HepG2 (cell line): Measurements from ENCODE around the gene CDCA4. TPM values are rescaled to one million over a fixed set of nuclear protein-coding genes. Genes with fewer than 3 reads are reported as not detected.

ENCODE experiments used
- ATAC-seq: fragments of 200-7000 bp; cut with Tn5 transposase; 3 replicates; pipeline ENCODE4 v1.9.1; 2020; ENCODE audit warnings: mild to moderate bottlenecking, moderate library complexity
- BruUV-seq: library from RNA; stranded (reverse); fragments of 400-500 nt; replicated peaks from 2 replicates; lab custom pipeline; 2021; lab: Mats Ljungman, UMichigan
- CTCF ChIA-PET: fragments of 300-600 bp; formaldehyde crosslinking; extraction: SDS; loops from one replicate; lab custom pipeline; 2021; ENCODE audit warnings: low total read pairs, inconsistent platforms, low intra/inter-chr PET ratio; lab: Yijun Ruan, JAX
- POLR2A ChIA-PET: fragments of 350-600 bp; sonication (Branson Sonifier 250); formaldehyde crosslinking; loops from one replicate; lab custom pipeline; 2020; ENCODE audit warnings: antibody characterized with exemption, inconsistent platforms; lab: Yijun Ruan, JAX
- DNase-seq: peaks from one replicate; pipeline ENCODE4 v3.0.0-alpha.2; 2015; ENCODE audit warnings: low spot score
- FAIRE-seq: peaks from 3 replicates; lab custom pipeline; 2011; peaks lifted over from hg19 to GRCh38; lab: Jason Lieb, UNC
- H2AFZ ChIP-seq: one replicate; pipeline ENCODE4 v1.6.1; 2011; ENCODE audit warnings: low read length, inconsistent platforms
- H3K27ac ChIP-seq: fragments of 300-600 bp; 3 replicates; pipeline ENCODE4 v1.8.0; 2011; ENCODE audit warnings: mixed run types, mild to moderate bottlenecking, mixed read lengths, low read length, inconsistent platforms; ENCODE audit not compliant: insufficient read depth; ENCODE audit errors: extremely low read length
- H3K27me3 ChIP-seq, 2 experiments: fragments of 200-600 bp in 1 of 2; 2 replicates in 1 of 2; 3 replicates in 1 of 2; pipeline versions ENCODE4 v1.6.0 to v1.8.0; 2011; ENCODE audit warnings: low read length in 2 of 2, mild to moderate bottlenecking in 2 of 2, moderate library complexity in 2 of 2, inconsistent platforms in 1 of 2; ENCODE audit not compliant: insufficient read depth in 2 of 2, control insufficient read depth in 1 of 2
- H3K36me3 ChIP-seq, 2 experiments: fragments of 200-600 bp in 1 of 2; replicated peaks in 1 of 2; 2 replicates in 1 of 2; 3 replicates in 1 of 2; pipeline versions ENCODE4 v1.5.1 to v1.8.0; 2011; ENCODE audit warnings: low read length in 2 of 2, inconsistent platforms in 1 of 2; ENCODE audit not compliant: insufficient read depth in 2 of 2, control insufficient read depth in 1 of 2
- H3K4me1 ChIP-seq: 2 replicates; pipeline ENCODE4 v1.5.1; 2012; ENCODE audit warnings: low read length, inconsistent platforms; ENCODE audit not compliant: insufficient read depth
- H3K4me2 ChIP-seq: 2 replicates; pipeline ENCODE4 v1.6.0; 2011; ENCODE audit warnings: low read depth, low read length, inconsistent platforms
- H3K4me3 ChIP-seq, 3 experiments: fragments of 200-600 bp in 1 of 3; sonication (generic), shearing (Covaris generic) in 1 of 3; replicated peaks in 1 of 3; 2 replicates each; pipeline ENCODE4 v1.5.1; 2011 to 2016; ENCODE audit warnings: low read length in 3 of 3, inconsistent platforms in 2 of 3, low read depth in 2 of 3, mild to moderate bottlenecking in 2 of 3, control low read depth in 1 of 3, mixed read lengths in 1 of 3; ENCODE audit not compliant: insufficient read depth in 1 of 3
- H3K79me2 ChIP-seq: one replicate; pipeline ENCODE4 v1.6.1; 2011; ENCODE audit warnings: low read length, inconsistent platforms; ENCODE audit not compliant: insufficient read depth
- H3K9ac ChIP-seq: 2 replicates; pipeline ENCODE4 v1.6.0; 2011; ENCODE audit warnings: mild to moderate bottlenecking, low read depth, low read length, inconsistent platforms; ENCODE audit not compliant: insufficient read depth
- H3K9me3 ChIP-seq: 2 replicates; pipeline ENCODE4 v1.5.1; 2012; ENCODE audit warnings: mild to moderate bottlenecking, low read length
- H4K20me1 ChIP-seq: 2 replicates; pipeline ENCODE4 v1.6.0; 2011; ENCODE audit warnings: inconsistent platforms, mild to moderate bottlenecking, low read length, moderate library complexity; ENCODE audit not compliant: insufficient read depth
- ETV6 ChIP-seq: sonication (generic); formaldehyde crosslinking; conservative IDR thresholded peaks from 2 replicates; pipeline ENCODE4 v1.4.0; 2020; ENCODE audit warnings: missing genetic modification reagents
- IKZF4 ChIP-seq: sonication (generic); formaldehyde crosslinking; IDR thresholded peaks from 2 replicates; pipeline ENCODE4 v1.5.1; 2020; ENCODE audit warnings: borderline replicate concordance, mild to moderate bottlenecking, low read depth, missing genetic modification reagents; ENCODE audit errors: not compliant biosample characterization
- IRX3 ChIP-seq: sonication (generic); formaldehyde crosslinking; IDR thresholded peaks from 2 replicates; pipeline ENCODE4 v1.8.1; 2023; ENCODE audit warnings: mild to moderate bottlenecking, low read depth, missing genetic modification reagents, borderline replicate concordance
- KLF12 ChIP-seq: sonication (generic); formaldehyde crosslinking; IDR thresholded peaks from 2 replicates; pipeline ENCODE4 v1.4.0; 2020; ENCODE audit warnings: missing genetic modification reagents, borderline replicate concordance
- SRSF1 ChIP-seq: fragments of 200-400 bp; formaldehyde crosslinking; optimal IDR thresholded peaks from 2 replicates; pipeline ENCODE3; 2017; ENCODE audit warnings: mild to moderate bottlenecking, low read depth, low read length, moderate library complexity
- ZBTB7B ChIP-seq: sonication (generic); formaldehyde crosslinking; IDR thresholded peaks from 2 replicates; pipeline ENCODE4 v1.4.0; 2020; ENCODE audit warnings: missing genetic modification reagents
- ZMYM4 ChIP-seq: sonication (generic); formaldehyde crosslinking; IDR thresholded peaks from 2 replicates; pipeline ENCODE4 v1.8.1; 2023; ENCODE audit warnings: mild to moderate bottlenecking, missing genetic modification reagents
- ZNF10 ChIP-seq: sonication (generic); formaldehyde crosslinking; IDR thresholded peaks from 2 replicates; pipeline ENCODE4 v1.4.0; 2020; ENCODE audit warnings: mild to moderate bottlenecking, low read depth, missing genetic modification reagents, borderline replicate concordance
- ZNF776 ChIP-seq: sonication (generic); formaldehyde crosslinking; IDR thresholded peaks from 2 replicates; pipeline ENCODE4 v1.4.0; 2020; ENCODE audit warnings: mild to moderate bottlenecking, missing genetic modification reagents
- WGBS: methylation state at CpG from one replicate; pipeline ENCODE4 v1.1.6; 2017; ENCODE audit warnings: low lambda C conversion rate; 5-methylcytosine and 5-hydroxymethylcytosine counted together
- in situ Hi-C: cut with HindIII; loops from 2 replicates; pipeline ENCODE4 v1.10.0; 2017; ENCODE audit warnings: low pct_unique_long_range_greater_than_20kb; ENCODE audit not compliant: extremely low pct_ligation_motif_present
- intact Hi-C: fragments of 100-400 bp; cut with micrococcal nuclease; formaldehyde crosslinking; loops from one replicate; pipeline ENCODE4 v1.10.0; 2022; ENCODE audit not compliant: unreplicated experiment
- polyA plus RNA-seq, 8 experiments: library from polyadenylated mRNA; depleted of rRNA in 3 of 8; stranded (reverse) in 7 of 8; unstranded in 1 of 8; fragments of >200 nt; fragmentation: Illumina TruSeq in 4 of 8; extraction: Trizol in 4 of 8; gene quantifications; 2 replicates each; pipeline versions ENCODE4 v1.2.1 to v1.2.3, GENCODE V29; 2011 to 2016; ENCODE audit warnings: low read depth in 4 of 8, missing spikeins in 1 of 8, mixed read lengths in 1 of 8; ENCODE audit not compliant: insufficient read depth in 1 of 8
- total RNA-seq, 5 experiments: library from RNA; depleted of rRNA; stranded (reverse); fragments of >200 nt; fragmentation: Illumina TruSeq; extraction: Trizol; gene quantifications; 2 replicates each; pipeline ENCODE4 v1.2.3, GENCODE V29; 2016; ENCODE audit warnings: low read depth in 1 of 5
- TF ChIP-seq, protein P1 (sequence below): sonication (generic); formaldehyde crosslinking; IDR thresholded peaks from 2 replicates; pipeline ENCODE4 v1.4.0; 2020; ENCODE audit warnings: missing genetic modification reagents
- TF ChIP-seq, protein P2 (sequence below): sonication (generic); formaldehyde crosslinking; IDR thresholded peaks from 2 replicates; pipeline ENCODE4 v1.8.0; 2022; ENCODE audit warnings: mild to moderate bottlenecking, missing genetic modification reagents
- TF ChIP-seq, protein P3 (sequence below): fragments of 450-650 bp; IDR thresholded peaks from 2 replicates; pipeline ENCODE4 v1.6.1; 2017; ENCODE audit warnings: mild to moderate bottlenecking
- TF ChIP-seq, protein P4 (sequence below): sonication (generic); formaldehyde crosslinking; IDR thresholded peaks from 2 replicates; pipeline ENCODE4 v1.4.0; 2020; ENCODE audit warnings: mild to moderate bottlenecking, missing genetic modification reagents
- TF ChIP-seq, protein P5 (sequence below): sonication (generic); formaldehyde crosslinking; conservative IDR thresholded peaks from 2 replicates; pipeline ENCODE4 v1.4.0; 2020; ENCODE audit warnings: mild to moderate bottlenecking, missing genetic modification reagents, moderate library complexity

CDCA4 gene
- total and polyA plus RNA-seq, 2 of the 13 experiments (the other 11 are each of a cell fraction or from before 2014, with no cell fraction given) = 19.7 to 43.1 TPM

DNA sequence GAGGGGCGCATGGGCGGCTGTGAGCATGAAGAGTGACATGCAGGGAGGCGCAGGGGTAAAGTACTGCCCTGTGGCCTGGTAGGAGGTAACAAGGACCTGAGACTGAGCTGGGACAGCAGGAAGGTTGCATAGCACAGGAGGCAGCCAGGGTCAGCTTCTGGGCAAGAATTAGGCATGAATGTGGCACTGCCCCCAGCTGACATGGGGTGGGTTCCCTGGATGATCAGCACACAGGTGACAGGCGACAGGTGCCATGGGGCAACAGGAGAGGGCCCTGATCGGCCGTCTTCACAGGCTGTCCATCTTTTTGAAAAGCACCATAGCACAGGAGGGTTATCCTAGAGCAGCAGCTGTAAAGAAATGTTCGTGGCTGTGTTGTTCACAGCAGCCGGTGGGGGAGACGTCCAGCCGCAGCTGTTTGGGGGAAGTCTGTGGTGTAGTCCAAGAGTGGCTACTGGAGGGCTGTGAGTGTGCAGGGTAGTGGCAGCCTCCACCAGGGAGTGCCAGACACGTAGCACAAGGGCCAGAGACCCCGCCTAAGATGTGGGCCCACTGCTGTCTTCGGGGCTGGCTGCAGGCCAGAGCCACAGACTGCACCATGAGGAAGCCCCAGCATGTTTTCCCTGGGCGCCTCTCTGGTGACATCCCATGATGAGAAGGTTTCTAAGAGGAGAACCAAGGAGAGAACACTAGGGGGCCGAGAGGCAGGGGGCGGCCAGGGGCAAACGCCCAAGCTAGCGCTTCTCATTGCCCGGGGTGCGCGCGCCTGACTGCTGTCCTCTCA, 26.9 kb downstream of the CDCA4 start:
- Histone ChIP-seq H3K4me2 (no peak overlapping the region), H3K4me3 (no peak overlapping the region), H3K36me3 (no peaks in the 10 kb centered on the region), H2AFZ (no peak overlapping the region), H3K27me3 (no peaks in the 10 kb centered on the region), H3K27ac (no peak overlapping the region), H3K79me2 (no peaks in the 10 kb centered on the region), H3K9ac (no peak overlapping the region), H4K20me1 (no peaks in the 10 kb centered on the region), H3K4me1 (no peaks in the 10 kb centered on the region), H3K9me3 (no peaks in the 10 kb centered on the region)
- ATAC-seq (no peak; the same call in 1 of the 3 replicates), DNase-seq (no peak), FAIRE-seq (no peak)
- WGBS = 84% methylated on average over 21 of the region's 22 CpGs
- intact Hi-C loops (no loop called here), in situ Hi-C loops (no loop called here)
- CTCF ChIA-PET = no interaction called here
- POLR2A ChIA-PET = no interaction called here
- BruUV-seq = no TSS peak
- TF ChIP-seq, protein P1, sequence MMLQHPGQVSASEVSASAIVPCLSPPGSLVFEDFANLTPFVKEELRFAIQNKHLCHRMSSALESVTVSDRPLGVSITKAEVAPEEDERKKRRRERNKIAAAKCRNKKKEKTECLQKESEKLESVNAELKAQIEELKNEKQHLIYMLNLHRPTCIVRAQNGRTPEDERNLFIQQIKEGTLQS (CRISPR knock-in tag) = no peak
- TF ChIP-seq ZNF10 (CRISPR knock-in tag) = no peak
- no peak for TF ChIP-seq ZBTB7B
- TF ChIP-seq, protein P2, sequence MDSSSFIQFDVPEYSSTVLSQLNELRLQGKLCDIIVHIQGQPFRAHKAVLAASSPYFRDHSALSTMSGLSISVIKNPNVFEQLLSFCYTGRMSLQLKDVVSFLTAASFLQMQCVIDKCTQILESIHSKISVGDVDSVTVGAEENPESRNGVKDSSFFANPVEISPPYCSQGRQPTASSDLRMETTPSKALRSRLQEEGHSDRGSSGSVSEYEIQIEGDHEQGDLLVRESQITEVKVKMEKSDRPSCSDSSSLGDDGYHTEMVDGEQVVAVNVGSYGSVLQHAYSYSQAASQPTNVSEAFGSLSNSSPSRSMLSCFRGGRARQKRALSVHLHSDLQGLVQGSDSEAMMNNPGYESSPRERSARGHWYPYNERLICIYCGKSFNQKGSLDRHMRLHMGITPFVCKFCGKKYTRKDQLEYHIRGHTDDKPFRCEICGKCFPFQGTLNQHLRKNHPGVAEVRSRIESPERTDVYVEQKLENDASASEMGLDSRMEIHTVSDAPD (CRISPR knock-in tag) = no peak
- TF ChIP-seq KLF12 (CRISPR knock-in tag) = no peak
- TF ChIP-seq IKZF4 (CRISPR knock-in tag) = no peak
- no peak for TF ChIP-seq IRX3 (CRISPR knock-in tag)
- TF ChIP-seq ETV6 = no peak
- TF ChIP-seq, protein P3, sequence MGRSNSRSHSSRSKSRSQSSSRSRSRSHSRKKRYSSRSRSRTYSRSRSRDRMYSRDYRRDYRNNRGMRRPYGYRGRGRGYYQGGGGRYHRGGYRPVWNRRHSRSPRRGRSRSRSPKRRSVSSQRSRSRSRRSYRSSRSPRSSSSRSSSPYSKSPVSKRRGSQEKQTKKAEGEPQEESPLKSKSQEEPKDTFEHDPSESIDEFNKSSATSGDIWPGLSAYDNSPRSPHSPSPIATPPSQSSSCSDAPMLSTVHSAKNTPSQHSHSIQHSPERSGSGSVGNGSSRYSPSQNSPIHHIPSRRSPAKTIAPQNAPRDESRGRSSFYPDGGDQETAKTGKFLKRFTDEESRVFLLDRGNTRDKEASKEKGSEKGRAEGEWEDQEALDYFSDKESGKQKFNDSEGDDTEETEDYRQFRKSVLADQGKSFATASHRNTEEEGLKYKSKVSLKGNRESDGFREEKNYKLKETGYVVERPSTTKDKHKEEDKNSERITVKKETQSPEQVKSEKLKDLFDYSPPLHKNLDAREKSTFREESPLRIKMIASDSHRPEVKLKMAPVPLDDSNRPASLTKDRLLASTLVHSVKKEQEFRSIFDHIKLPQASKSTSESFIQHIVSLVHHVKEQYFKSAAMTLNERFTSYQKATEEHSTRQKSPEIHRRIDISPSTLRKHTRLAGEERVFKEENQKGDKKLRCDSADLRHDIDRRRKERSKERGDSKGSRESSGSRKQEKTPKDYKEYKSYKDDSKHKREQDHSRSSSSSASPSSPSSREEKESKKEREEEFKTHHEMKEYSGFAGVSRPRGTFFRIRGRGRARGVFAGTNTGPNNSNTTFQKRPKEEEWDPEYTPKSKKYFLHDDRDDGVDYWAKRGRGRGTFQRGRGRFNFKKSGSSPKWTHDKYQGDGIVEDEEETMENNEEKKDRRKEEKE = no peak
- TF ChIP-seq SRSF1 = no peak
- no peak for TF ChIP-seq ZNF776 (CRISPR knock-in tag)
- TF ChIP-seq, protein P4, sequence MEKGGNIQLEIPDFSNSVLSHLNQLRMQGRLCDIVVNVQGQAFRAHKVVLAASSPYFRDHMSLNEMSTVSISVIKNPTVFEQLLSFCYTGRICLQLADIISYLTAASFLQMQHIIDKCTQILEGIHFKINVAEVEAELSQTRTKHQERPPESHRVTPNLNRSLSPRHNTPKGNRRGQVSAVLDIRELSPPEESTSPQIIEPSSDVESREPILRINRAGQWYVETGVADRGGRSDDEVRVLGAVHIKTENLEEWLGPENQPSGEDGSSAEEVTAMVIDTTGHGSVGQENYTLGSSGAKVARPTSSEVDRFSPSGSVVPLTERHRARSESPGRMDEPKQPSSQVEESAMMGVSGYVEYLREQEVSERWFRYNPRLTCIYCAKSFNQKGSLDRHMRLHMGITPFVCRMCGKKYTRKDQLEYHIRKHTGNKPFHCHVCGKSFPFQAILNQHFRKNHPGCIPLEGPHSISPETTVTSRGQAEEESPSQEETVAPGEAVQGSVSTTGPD (CRISPR knock-in tag) = no peak
- TF ChIP-seq, protein P5, sequence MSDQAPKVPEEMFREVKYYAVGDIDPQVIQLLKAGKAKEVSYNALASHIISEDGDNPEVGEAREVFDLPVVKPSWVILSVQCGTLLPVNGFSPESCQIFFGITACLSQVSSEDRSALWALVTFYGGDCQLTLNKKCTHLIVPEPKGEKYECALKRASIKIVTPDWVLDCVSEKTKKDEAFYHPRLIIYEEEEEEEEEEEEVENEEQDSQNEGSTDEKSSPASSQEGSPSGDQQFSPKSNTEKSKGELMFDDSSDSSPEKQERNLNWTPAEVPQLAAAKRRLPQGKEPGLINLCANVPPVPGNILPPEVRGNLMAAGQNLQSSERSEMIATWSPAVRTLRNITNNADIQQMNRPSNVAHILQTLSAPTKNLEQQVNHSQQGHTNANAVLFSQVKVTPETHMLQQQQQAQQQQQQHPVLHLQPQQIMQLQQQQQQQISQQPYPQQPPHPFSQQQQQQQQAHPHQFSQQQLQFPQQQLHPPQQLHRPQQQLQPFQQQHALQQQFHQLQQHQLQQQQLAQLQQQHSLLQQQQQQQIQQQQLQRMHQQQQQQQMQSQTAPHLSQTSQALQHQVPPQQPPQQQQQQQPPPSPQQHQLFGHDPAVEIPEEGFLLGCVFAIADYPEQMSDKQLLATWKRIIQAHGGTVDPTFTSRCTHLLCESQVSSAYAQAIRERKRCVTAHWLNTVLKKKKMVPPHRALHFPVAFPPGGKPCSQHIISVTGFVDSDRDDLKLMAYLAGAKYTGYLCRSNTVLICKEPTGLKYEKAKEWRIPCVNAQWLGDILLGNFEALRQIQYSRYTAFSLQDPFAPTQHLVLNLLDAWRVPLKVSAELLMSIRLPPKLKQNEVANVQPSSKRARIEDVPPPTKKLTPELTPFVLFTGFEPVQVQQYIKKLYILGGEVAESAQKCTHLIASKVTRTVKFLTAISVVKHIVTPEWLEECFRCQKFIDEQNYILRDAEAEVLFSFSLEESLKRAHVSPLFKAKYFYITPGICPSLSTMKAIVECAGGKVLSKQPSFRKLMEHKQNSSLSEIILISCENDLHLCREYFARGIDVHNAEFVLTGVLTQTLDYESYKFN (CRISPR knock-in tag) = no peak
- no peak for TF ChIP-seq ZMYM4
